Activated CD8-positive, alpha-beta memory T cell treated with anti-CD3 and anti-CD28 coated beads, Interleukin-2, amount 50 U/mL, for 4 hours (primary cell): ENCODE measurements around the gene PAK1.
"Not testable (repeated sequence)": the region's sequence is repeated elsewhere in the genome, so short reads cannot be mapped to it uniquely, and the experiment has no call there.

Experiments used
- DNase-seq: peaks from one replicate; pipeline ENCODE4 v3.0.0-alpha.2; 2020

PAK1 gene

DNA sequence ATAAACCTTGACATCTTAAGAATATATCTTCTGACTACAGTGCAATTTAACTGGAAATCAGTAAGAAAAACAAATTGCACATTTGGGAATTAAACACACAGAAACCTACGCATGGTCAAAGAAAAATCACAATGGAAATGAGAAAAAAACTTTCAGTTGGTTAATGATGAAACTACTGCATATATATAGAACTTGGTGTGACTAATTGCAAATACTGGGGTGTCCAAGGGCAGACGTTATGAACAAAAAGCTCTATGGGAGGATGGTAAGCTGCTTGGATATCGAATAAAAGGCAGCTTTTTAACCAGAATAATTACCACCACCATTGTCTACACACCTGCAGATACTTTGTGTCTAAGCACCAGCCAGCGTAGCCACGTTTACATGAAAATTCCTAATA lies 173.2 kb downstream of the PAK1 start:
- no peak for DNase-seq

DNA sequence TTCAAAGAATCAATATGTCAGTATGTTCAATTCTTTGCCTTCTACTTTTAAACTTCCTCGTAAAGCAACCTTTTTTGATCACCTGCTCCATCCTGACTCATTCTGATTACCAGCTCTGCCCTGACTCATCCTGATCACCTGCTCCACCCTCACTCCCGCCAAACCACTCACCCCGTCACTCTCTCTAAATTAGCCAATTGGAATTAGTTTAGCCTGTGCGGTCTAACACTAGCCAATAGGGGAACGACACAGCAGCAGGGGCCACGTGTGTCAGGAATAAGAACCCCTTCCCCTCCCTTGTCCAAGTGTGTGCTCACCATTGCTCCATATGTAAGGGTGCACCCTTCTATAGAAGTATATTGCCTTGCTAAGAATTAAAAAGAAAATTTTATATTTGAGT lies 173.9 kb downstream of the PAK1 start:
- not testable (repeated sequence) for DNase-seq

DNA sequence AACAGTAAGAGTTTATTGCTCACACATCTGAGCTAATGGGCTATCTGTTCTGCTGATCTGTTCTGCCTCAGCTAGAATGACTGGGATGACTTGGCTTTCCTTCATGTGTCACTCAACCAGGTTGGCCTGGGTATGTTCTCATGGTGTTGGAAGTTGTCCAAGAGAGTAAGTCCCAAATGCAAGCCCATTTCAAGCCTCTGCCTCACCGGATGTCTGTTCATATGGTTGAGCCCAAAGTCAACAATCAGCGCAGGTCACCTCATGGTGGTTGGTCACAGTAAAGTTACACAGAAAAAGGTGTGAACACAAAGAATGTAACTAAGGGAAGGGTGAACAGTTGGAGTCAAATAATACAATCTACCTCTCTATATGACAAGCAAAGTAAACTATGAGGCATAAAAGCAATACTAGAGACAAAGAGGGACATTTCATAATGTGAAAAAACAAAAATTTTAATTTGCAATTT lies 174.3 kb downstream of the PAK1 start:
- no peak for DNase-seq

- DNase-seq = no peak
Observed at GRCh38 chr11:77294040-77294439, 179.9 kb downstream of the PAK1 start.

GRCh38 chr11:77289737-77290136 lies 184.2 kb downstream of the PAK1 start:
- no peak for DNase-seq

- no peak for DNase-seq
Observed at GRCh38 chr11:77287615-77288273, 186.2 kb downstream of the PAK1 start.

GRCh38 chr11:77287136-77287535 lies 186.8 kb downstream of the PAK1 start:
- no peak for DNase-seq

GRCh38 chr11:77284476-77285468 lies 189.1 kb downstream of the PAK1 start:
- no peak for DNase-seq

GRCh38 chr11:77283101-77283500 lies 190.8 kb downstream of the PAK1 start:
- DNase-seq = no peak

GRCh38 chr11:77278595-77279506 lies 195.0 kb downstream of the PAK1 start:
- no peak for DNase-seq

DNA sequence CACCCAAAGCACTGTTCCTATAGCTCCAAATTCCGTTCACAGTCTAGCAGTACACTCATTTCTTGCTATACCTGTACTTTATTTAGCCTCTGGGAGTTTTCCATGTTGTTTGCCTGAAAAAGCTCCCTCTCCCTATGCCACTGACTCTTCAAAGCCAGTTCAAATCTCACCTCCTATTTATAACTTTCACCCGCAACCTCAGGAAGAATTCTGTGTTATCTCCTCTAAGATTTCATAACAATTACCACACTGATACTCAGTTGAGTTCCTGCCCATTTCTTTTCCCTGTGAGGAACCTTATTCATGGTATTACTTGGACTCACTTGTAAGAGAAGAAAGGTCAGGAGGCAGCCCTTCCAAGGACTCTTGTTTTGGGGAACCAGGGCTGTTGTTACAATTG lies 197.6 kb downstream of the PAK1 start:
- DNase-seq = no peak
